GM21360 (cell line): Measurements from ENCODE around the gene BMI1.

Experiments
- ATAC-seq: cut with Tn5 transposase; IDR thresholded peaks from one replicate; pipeline ENCODE4 v1.9.1; 2021; ENCODE audit warnings: mild to moderate bottlenecking, moderate library complexity; ENCODE audit not compliant: unreplicated experiment

Gene BMI1

DNA sequence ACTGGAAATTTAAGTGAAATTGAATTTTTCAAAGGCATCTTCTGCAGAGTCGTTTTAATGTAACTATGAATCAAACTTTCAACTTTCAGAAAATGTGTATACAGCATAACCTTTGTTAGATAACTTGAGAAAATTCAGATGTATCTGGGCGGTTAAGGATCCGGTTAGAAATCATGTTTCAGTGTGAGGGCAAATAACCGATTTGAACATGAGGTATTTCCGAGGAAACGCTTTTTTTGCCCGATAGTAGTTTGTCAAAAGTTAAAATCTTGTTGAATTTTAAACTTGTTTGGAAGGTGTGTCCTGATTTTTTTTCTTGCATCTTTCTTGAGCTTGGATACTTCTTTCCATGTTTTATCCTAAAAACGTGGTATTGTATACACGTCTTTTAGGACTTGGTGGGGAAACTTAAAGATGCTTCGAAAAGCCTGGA lies 1.3 kb upstream of the BMI1 start:
- no peak for ATAC-seq

DNA sequence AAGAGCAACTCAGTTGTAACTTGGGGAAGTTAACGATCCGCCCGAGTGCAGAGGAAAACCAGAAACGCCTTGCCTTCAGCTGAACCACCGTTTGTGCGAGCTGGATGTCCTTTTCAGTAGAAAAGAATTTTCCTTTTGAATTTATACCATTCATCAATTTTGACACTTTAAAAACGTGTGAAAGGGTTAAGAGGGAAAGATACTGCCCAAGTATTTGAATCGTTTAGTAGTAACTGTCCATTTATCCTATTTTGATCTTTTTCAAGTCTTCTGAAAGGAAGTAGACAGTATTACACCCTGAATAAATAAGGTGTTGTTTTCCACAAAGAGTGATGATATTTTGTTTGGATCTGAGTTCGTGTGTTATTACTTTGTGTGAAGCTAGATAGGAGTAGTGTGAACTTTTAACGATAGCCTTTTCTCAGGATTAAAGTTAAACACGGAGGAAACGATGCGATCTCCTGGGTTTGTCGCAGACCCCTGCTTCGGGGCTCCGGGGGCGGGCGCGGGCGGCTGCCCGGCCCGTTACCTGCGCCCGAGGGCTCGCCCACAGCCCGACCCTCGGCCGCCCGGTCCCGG lies 830 bp upstream of the BMI1 start:
- ATAC-seq: no peak

DNA sequence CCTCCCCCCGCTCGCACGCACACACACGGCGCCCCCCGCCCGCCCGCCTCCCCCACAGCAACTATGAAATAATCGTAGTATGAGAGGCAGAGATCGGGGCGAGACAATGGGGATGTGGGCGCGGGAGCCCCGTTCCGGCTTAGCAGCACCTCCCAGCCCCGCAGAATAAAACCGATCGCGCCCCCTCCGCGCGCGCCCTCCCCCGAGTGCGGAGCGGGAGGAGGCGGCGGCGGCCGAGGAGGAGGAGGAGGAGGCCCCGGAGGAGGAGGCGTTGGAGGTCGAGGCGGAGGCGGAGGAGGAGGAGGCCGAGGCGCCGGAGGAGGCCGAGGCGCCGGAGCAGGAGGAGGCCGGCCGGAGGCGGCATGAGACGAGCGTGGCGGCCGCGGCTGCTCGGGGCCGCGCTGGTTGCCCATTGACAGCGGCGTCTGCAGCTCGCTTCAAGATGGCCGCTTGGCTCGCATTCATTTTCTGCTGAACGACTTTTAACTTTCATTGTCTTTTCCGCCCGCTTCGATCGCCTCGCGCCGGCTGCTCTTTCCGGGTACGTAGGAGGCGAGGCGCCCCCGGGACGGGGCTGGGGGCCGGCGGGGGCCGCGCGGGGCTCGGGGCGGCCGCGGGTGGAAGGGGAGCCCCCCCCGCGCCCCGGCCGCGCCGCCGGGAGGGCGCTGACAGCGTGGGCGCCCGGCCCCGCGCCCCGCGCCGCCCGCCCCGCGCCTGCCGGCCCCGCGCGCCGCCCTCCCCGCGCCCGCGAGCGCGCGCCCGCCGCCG lies 441 bp downstream of the BMI1 start:
- ATAC-seq: no peak

DNA sequence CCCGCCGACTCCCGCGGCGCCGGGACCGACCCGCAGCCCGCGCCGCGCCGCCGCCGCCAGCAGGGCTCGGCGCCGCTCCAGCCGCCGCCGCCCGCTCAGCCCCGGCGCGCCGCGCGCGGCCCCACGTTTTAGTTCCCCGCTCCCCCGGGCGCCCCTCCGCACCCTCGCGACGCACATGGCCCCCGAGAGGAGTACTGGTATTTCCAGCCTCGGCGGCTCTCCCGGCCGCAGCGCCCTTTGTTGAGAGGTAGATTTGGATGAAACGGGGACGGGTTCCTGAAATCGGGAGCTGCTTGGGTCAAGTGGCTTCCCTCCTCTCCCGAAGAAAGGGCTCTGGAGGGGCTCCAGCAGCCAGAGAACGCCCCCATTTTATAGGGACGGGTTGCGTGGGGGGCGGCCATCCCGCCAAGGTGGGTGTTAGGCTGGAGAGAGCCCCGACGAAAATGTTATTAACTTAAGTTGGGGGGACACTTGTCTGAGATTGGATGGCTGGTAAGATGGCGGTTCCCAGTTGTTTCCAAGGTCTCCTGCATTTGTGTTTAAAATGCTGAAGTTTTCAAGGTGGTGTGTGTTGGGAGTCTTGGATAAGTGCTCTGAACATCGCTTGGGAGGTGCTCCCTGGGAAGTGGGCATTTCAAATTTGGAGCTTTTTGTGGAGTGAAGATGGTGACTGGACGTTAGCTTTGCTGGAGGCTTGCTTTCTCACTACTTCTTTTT lies 1.2 kb downstream of the BMI1 start:
- ATAC-seq: no peak

DNA sequence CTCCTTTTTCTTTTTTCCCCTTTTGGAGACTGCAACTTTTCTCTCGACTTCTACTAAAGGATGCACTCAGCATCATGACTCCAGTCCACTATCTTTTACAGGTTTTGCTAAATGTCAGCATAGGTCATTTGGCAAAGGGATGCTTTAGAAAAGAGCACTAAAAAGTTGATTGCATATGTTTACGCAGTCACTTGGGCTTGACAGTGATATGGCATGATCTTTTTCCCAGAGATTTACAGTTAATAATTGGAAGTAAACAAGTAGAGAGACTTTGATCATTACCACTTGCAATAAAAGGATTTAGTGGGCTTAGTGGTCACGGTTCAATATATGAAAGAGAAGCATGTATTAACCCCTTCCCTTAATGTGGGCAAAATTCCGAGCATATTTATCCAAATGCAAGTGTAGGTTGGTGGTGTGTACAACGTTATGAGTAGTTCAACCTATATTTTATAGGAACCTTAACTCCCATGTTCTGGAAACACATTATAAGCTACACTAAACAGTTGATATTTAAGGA lies 1.8 kb downstream of the BMI1 start:
- ATAC-seq: no peak

DNA sequence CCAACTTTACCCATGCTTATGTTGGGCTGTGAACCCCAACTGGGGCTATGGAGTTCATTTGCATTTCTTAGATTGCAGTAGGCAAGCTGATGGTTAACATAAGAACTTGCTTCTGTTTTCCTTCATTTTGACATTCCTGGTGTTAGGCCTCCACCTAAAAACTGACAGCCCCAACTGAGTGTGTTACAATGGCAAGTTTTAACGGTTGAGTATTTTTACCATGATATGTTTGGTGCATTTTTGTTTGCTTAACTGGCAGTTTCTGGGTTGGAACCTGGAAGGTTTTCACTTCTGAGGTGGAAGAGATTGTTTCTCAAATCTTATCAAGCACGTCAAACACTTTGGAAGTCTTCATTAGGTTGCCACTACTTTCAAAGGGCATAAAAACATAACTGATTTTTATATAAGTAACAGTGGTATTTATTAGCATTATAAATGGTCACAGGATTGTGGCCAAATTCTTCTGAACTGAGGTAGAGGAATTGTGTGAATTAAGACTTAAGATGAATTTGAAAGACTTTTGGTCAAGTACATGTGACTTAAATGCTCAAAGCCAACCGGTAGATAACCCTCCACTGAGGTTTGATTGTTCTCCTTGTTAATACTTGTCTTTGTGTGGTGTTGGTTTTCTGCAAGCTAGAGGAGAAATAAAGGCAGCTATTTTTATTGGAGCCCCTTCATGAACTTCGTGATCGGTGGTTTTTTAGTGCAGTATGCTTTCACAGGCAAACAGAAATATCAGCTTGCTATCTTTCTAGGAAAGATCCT lies 2.8 kb downstream of the BMI1 start:
- ATAC-seq: no peak

DNA sequence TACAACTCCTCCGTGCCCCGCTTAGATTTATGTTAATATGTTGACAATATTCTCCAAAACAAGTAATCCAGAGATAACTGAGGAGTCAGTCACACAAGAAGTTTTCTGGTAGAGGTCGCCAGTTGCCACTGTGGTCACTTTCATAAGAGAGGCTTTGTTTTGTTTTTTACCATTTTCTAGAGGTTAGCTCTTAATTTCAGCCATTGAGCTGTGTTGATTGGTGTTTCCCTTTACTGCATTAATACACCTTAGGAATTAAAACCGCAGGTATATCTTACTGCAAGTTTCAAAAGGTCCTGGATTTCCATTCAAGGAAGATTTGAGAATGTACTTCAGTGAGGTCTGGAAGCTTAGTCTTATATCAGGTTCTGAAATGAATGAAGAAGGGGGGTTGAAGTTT lies 3.5 kb downstream of the BMI1 start:
- ATAC-seq: no peak

DNA sequence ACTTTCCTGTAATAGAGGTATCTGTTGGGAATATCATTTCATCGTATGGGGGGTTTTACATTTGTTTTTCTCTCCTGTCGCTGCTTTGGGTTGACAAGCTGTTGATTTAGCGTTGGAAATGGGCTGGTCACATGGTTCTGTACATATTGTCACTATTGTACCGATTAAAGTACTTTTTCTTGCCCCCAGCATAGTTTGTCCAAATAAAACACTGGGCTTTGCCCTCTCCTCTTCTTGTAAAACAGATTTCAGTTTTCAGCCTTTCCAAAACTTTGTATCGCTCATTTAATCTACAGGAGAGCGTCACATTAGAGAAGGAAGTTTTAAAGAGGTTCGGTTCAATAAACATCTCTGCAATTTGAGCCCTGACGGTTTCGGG lies 4.0 kb downstream of the BMI1 start:
- no peak for ATAC-seq

DNA sequence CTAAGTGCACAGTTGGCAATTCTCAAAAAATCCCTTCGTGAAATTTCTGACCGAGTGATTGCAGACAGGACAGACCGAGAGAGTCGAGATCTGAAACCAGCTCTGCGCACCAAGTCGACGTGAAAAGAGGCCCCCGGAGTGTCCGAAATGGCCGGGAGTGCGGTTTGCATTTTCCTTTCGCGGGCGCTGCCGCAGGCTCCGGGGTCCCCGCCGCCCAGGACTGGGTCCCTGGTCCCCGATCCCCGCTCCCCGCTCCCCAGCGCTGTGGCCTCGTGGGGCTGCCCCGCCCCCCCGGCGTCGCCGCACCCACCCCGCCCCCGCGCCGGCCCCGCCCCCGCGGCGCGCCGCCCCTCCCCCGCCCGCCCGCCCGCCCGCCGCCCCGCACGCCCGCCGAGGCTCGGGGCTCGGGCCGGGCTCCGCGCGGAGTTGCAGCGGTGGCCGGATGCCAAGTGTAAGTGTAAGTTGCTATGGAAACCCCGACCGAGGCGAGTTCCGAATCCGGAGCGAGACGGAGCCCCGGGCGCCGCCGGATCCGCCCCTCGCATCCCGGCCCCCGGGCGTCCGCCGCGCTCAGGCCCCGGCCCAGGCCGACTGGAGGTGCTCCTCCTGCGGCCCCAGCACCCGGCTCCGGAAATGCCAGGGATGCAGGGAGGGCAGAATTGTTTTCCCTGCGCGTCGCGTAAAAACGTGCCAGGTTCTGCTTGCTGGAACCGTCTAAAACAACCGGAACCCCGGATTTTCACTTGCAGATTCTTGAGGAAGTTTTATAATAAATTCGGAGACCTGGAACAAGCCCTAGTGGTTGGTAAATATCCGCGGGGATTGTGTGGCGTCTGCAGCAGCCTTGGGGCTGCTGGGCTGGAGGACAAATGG lies 4.6 kb downstream of the BMI1 start:
- ATAC-seq: peak; percentile 45

DNA sequence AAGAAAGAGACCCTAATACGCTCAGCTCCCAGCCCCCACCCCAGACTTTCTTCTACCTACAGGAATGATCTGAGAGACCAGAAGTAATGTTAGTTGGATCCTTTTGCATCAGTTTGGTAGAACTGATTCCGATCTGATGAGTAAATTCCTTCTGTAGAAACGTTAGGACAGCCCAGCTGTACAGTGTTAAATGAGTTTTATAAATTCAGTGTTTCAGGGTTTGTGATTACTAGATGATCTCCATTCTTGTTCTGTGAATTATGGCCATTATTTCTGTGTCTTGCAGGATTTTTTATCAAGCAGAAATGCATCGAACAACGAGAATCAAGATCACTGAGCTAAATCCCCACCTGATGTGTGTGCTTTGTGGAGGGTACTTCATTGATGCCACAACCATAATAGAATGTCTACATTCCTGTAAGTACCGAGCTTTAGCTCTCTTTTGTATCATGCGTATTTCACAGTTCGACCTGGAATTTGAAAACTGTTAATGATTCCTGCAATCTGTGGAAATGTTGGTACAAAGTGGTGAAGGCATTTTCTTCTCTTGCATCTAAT lies 5.3 kb downstream of the BMI1 start:
- ATAC-seq: no peak

DNA sequence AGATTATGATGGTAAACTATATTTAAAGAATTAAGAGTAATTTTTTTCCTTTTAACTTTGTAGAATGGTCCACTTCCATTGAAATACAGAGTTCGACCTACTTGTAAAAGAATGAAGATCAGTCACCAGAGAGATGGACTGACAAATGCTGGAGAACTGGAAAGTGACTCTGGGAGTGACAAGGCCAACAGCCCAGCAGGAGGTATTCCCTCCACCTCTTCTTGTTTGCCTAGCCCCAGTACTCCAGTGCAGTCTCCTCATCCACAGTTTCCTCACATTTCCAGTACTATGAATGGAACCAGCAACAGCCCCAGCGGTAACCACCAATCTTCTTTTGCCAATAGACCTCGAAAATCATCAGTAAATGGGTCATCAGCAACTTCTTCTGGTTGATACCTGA lies 8.3 kb downstream of the BMI1 start:
- no peak for ATAC-seq

DNA sequence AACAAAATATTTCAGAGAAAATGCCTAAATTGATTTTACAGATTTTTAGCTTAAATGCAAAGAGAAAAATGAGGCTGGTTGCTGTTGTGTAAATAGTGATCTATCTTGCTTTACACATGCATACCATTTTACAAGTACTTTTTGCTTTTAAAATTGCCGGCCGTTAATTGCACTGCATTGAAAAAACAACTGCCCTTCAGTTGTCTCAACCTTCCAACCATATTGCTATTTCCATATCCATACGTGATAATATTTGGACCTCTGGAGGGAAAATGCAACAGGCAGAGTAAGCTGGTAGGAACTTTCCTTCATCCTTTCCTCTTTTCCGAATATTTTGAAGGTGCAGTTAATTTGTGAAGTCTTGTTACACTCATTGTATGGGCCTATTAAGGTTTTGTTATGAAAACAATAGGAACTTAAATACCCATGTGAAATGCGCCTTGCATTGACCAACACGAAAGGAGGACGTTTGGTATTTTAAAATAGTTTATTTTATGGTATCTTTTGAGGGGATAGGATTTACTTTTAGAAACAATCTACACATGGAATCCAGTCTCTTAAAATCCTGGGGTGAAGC lies 11.3 kb downstream of the BMI1 start:
- no peak for ATAC-seq

DNA sequence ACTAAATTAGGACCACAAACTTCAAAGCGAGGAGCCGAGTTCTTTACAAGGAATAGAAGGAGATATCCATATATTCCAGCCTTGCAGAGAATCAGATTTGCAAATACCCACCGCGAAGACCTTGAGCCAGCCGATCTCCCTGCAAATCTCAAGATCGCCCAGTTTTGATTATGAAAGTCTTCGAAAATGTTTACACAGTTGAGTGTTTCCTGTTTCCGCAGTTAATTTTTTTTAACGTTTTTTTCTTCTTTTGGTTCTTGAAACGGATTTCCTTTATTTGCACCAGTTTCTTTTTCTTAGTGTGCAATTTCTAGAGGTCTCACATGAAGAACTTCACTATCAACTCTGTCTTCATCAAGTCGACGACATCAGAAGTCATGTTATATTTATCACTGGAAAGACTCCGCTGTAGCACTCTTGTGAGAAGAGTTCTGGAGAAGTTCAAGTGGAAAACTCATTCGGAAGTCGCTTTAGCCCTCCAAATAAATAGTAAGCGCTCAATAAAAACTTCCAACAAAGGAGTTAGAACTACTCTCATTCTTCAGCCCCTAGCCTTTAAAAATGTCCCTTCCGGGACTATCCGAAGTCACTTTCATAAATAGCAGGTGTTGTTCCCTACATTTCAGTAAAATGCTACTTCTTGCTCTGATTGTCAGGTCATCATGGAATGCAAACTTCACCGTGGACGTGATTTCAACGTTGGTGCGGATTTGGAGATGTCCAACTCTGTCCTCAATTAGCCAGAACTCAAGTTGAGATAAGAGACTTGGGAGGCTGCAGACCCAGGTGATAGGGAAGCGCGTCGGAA lies 12.5 kb downstream of the BMI1 start:
- no peak for ATAC-seq

DNA sequence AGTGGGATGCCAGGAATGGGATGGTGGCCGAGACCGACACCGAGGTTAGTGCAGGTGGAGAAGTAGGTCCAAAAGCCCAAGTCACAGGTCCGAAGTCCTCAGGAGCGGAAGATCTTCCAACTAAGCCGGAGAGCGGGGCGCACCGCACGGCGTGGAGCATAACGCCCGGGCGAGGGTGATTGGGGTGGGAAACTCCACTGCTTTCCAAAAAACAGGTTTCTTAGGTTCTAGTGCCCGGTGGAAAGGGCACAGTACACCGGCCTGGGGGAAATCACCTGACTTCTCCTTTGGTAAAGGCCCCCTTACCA lies 13.0 kb downstream of the BMI1 start:
- no peak for ATAC-seq

DNA sequence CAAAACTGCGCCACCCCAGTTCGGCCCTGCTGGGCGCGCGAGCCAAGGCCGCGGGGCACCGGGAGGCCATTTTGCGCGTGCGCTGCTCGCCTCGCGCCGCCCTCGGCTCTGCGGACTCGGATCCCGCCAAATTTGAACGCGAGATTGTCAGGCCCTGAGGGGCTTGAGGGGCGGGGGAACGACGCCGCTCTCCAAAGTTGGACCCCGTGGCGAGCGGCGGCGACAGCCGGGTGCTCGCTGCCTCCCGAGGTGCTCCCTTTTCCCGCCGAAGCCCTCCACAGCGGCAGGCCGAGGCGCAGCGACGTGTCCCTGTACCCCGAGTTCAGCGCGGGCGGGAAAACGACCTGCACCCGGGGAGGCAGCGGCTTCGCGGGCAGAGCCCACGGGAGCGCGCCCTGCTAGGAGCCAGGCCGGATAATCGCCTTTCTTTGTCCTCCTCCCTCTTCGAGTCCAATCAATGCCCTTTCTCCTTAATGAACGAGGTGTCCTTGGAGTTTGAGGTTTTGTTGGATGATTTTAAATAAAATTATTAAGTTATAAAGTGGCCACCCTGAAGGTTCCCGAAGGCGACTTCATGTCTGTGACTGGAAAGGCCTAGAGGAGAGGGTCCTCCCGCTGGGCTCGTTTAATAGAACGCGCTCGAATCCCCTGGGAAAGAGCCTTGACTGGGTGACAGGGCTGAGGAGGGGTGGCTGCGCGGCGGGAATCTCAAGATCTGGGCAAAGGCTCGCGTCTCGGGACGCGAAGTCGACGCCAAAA lies 13.7 kb downstream of the BMI1 start:
- ATAC-seq: no peak

DNA sequence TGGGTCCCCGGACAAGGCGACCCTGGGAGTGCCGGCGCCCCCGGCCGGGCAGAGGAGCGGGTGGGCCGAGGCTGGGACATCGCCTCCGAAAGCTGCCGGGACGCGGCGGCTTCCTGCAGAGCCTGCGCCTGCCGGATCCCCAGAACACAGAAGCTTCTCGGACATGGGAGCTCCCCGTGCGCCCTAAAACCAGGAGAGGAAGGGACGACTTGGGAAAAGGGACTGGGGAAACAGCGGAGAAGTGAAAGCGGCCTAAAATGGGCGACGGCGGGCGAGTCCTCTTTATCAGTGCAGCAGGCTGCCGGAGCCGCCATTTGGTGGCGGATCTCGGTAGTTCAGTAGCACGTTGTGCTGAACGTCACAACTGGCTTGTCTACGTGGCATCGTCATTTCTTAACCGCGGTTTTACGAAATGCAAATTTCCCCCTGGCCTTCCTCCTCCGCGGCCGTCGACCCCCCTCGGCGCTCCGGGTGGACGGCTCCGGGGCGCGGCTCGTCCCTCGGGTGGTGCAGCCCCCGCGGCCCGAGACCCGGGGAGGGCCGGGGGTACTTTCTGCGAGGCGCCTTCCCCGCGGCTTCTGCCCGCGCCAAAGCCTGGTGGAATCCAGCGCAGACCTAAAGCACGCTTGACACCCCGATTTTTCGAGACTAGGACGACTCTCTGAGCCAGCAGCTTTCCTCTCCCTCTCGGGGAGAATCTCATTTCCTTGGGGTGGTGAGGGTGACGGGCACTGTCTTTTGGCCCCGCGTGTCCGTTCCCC lies 14.5 kb downstream of the BMI1 start:
- no peak for ATAC-seq

DNA sequence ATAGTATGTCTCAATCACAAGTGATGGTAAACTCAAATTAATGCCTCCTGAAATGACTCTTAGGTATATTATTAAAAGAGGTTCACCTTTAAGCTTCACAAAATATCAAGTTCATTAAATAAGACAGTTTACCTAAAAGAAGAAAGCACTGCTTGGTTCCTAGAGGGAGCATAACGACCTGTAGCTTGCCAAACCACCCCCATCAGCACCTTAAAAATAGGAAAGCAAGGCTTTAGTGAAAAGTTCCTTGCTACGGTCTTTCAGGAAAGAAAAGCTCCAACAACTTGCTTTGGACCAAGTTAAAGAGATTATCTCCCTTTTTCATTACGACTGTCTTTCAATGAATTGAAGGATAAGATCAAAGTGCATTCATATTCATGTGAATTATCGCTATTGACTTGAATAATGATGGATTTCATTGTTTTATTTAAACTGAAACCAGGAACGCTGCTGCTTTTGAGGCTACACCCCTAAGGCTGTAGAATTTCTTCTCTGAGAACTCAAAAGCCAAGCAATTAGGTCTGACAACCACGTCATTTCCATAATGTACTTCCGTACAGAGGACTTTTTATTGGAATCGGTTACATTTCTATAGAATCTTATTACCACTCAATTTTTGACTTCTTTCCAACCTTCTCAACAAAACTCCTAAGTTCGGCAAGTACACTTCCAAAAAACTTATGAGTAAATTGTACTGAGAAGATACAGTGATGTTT lies 17.4 kb downstream of the BMI1 start:
- ATAC-seq: no peak
